ENCODE results near the gene PEX1. TPM values are rescaled to one million over a fixed set of nuclear protein-coding genes. Genes with fewer than 3 reads are reported as not detected.

The PEX1 gene
- total and polyA plus RNA-seq, 2 of the 13 experiments (the other 11 are each of a cell fraction or from before 2014, with no cell fraction given) = 16.6 to 22.4 TPM

DNA sequence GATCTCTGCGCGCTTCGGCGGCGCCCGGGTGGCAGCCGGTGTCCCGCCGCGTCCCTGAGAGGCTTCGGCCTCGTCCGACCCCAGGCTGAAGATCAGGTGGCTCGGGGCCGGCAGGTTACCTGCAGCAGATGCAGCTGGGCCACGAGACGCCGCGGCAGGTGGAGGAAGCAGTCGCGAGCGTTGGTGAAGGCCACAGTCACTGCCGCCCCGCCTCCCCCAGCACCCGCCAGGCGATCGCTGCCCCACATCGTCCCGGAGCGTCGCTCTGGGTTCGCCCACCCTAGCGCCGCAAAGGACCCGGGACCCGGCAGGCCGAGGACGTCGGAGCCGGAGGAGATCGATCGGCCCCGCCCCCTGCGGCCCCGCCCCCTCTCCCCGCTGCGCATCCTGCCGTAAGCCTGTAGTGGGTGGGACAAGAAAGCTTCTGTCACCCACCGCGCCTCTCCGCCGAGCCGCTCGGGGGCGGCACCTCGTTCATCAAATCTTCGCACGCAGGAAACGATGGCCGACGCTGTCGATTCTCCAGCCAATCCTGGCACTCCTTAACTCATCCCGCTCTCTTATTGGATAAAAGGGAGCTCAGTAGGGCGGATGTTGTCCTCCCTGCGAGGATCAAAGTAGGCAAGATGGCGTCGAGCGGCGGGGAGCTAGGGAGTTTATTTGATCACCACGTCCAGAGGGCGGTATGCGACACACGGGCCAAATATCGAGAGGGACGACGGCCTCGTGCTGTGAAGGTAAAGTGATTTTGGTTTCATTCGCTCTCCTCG, at the start of gene PEX1, which contains the start of gene RBM48 (continued):
- TF ChIP-seq ZNF746 (CRISPR knock-in tag; IDR thresholded peaks at IDR 0.05) (no peak), KMT2A (CRISPR knock-in tag; IDR thresholded peaks at IDR 0.05) (peak; percentile 63; the same call in 1 of the 2 replicates), SAP130 (CRISPR knock-in tag; IDR thresholded peaks at IDR 0.05; ENCODE audit: low read depth) (peak; percentile 76; the same call in 1 of the 2 replicates), ZNF335 (CRISPR knock-in tag; IDR thresholded peaks at IDR 0.05) (no peak), CENPX (CRISPR knock-in tag; IDR thresholded peaks at IDR 0.05) (no peak), ZNF563 (CRISPR knock-in tag; IDR thresholded peaks at IDR 0.05) (no peak; the same call in 1 of the 2 replicates), MED13 (CRISPR knock-in tag; IDR thresholded peaks at IDR 0.05) (no peak; the same call in 1 of the 2 replicates), MAZ (IDR thresholded peaks at IDR 0.05; ENCODE audit: borderline replicate concordance, low read depth, low read length) (no peak), MAZ (CRISPR knock-in tag; IDR thresholded peaks at IDR 0.05; ENCODE audit: low read depth) (peak; percentile 61), ZNF557 (CRISPR knock-in tag; IDR thresholded peaks at IDR 0.05) (no peak), CBX5 (CRISPR knock-in tag; IDR thresholded peaks at IDR 0.05; ENCODE audit: borderline replicate concordance) (no peak), ZNF891 (CRISPR knock-in tag; IDR thresholded peaks at IDR 0.05) (no peak; the same call in none of the 2 replicates), SALL1 (CRISPR knock-in tag; IDR thresholded peaks at IDR 0.05) (peak; percentile 79; the same call in 1 of the 2 replicates), NAIF1 (CRISPR knock-in tag; IDR thresholded peaks at IDR 0.05; ENCODE audit: borderline replicate concordance) (peak; percentile 80; the same call in 1 of the 2 replicates), MXD3 (CRISPR knock-in tag; IDR thresholded peaks at IDR 0.05) (peak; percentile 22), ZNF138 (CRISPR knock-in tag; IDR thresholded peaks at IDR 0.05; ENCODE audit: low read depth) (peak; percentile 64; the same call in 1 of the 2 replicates), ZNF691 (CRISPR knock-in tag; IDR thresholded peaks at IDR 0.05; ENCODE audit: borderline replicate concordance, low read depth) (peak; percentile 84; the same call in 1 of the 2 replicates), ZNF878 (CRISPR knock-in tag; IDR thresholded peaks at IDR 0.05) (0 out of 2 replicates have a peak, but pooled peaks have one; percentile 25), ZEB1 (IDR thresholded peaks at IDR 0.05; ENCODE audit: insufficient replicate concordance, low read depth) (peak; percentile 27), ZBTB1 (CRISPR knock-in tag; IDR thresholded peaks at IDR 0.05; ENCODE audit: borderline replicate concordance) (no peak), FOXA3 (CRISPR knock-in tag; IDR thresholded peaks at IDR 0.05) (peak; percentile 21; the same call in 1 of the 2 replicates)
- TF ChIP-seq, protein P1, sequence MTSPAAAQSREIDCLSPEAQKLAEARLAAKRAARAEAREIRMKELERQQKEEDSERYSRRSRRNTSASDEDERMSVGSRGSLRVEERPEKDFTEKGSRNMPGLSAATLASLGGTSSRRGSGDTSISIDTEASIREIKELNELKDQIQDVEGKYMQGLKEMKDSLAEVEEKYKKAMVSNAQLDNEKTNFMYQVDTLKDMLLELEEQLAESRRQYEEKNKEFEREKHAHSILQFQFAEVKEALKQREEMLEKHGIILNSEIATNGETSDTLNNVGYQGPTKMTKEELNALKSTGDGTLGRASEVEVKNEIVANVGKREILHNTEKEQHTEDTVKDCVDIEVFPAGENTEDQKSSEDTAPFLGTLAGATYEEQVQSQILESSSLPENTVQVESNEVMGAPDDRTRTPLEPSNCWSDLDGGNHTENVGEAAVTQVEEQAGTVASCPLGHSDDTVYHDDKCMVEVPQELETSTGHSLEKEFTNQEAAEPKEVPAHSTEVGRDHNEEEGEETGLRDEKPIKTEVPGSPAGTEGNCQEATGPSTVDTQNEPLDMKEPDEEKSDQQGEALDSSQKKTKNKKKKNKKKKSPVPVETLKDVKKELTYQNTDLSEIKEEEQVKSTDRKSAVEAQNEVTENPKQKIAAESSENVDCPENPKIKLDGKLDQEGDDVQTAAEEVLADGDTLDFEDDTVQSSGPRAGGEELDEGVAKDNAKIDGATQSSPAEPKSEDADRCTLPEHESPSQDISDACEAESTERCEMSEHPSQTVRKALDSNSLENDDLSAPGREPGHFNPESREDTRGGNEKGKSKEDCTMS (CRISPR knock-in tag; conservative IDR thresholded peaks at IDR 0.05) = no peak
- TF ChIP-seq, protein P2, sequence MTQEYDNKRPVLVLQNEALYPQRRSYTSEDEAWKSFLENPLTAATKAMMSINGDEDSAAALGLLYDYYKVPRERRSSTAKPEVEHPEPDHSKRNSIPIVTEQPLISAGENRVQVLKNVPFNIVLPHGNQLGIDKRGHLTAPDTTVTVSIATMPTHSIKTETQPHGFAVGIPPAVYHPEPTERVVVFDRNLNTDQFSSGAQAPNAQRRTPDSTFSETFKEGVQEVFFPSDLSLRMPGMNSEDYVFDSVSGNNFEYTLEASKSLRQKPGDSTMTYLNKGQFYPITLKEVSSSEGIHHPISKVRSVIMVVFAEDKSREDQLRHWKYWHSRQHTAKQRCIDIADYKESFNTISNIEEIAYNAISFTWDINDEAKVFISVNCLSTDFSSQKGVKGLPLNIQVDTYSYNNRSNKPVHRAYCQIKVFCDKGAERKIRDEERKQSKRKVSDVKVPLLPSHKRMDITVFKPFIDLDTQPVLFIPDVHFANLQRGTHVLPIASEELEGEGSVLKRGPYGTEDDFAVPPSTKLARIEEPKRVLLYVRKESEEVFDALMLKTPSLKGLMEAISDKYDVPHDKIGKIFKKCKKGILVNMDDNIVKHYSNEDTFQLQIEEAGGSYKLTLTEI (CRISPR knock-in tag; conservative IDR thresholded peaks at IDR 0.05) = no peak
- TF ChIP-seq, protein P3, sequence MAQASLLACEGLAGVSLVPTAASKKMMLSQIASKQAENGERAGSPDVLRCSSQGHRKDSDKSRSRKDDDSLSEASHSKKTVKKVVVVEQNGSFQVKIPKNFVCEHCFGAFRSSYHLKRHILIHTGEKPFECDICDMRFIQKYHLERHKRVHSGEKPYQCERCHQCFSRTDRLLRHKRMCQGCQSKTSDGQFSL (CRISPR knock-in tag; IDR thresholded peaks at IDR 0.05) = 0 out of 2 replicates have a peak, but pooled peaks have one; percentile 22
